AG04450 (cell line): ENCODE measurements around the gene ZNF236. TPM values are rescaled to one million over a fixed set of nuclear protein-coding genes. Genes with fewer than 3 reads are reported as not detected.

Source experiments
- CTCF ChIA-PET: fragments of 300-600, 350-600 bp; formaldehyde crosslinking; extraction: SDS; loops from one replicate; lab custom pipeline; 2022; ENCODE audit warnings: antibody characterized with exemption, inconsistent platforms; lab: Charles Lee
- POLR2A ChIA-PET: fragments of 350-600 bp; formaldehyde crosslinking; extraction: SDS; loops from one replicate; lab custom pipeline; 2021; ENCODE audit warnings: antibody characterized with exemption, inconsistent platforms; lab: Yijun Ruan, JAX
- DNase-seq: peaks from one replicate; pipeline ENCODE4 v3.0.0-alpha.2; 2011; ENCODE audit warnings: low read depth, low spot score
- H3K27ac ChIP-seq: one replicate; pipeline ENCODE4 v1.5.1; 2012; ENCODE audit warnings: low read depth, low read length, control low read depth
- H3K27me3 ChIP-seq: one replicate; pipeline ENCODE4 v1.6.0; 2012; ENCODE audit warnings: low read length; ENCODE audit not compliant: control insufficient read depth, insufficient read depth
- H3K4me3 ChIP-seq: 2 replicates; pipeline ENCODE4 v1.5.1; 2011; ENCODE audit warnings: mild to moderate bottlenecking, low read depth, low read length, control low read depth
- H3K9me3 ChIP-seq: 2 replicates; pipeline ENCODE4 v1.5.1; 2012; ENCODE audit warnings: low read length; ENCODE audit not compliant: control insufficient read depth, insufficient read depth
- CTCF ChIP-seq: IDR thresholded peaks from 2 replicates; pipeline ENCODE4 v1.5.1; 2011; ENCODE audit warnings: low read depth, low read length, control low read depth, inconsistent platforms
- polyA plus RNA-seq: library from polyadenylated mRNA; depleted of rRNA; stranded (reverse); fragments of >200 nt; gene quantifications from 2 replicates; pipeline ENCODE4 v1.2.3, GENCODE V29; 2011

The ZNF236 gene
- polyA plus RNA-seq, 1 experiment = 5.3 TPM

GRCh38 chr18:76903386-76903785, 81.0 kb downstream of the ZNF236 start:
- no peaks in the 10 kb centered on the region for H3K27me3 ChIP-seq
- H3K9me3 ChIP-seq = no peaks in the 10 kb centered on the region; the same call in 1 of the 2 replicates
- no peak overlapping the region for H3K4me3 ChIP-seq
- no peak overlapping the region for H3K27ac ChIP-seq
- TF ChIP-seq CTCF = no peak
- CTCF ChIA-PET = no interaction called here
- POLR2A ChIA-PET = interaction anchor here (1.0 kb wide), 1 partner anchor 13 kb away, joined by 3 read pairs; no protein-coding TSS in a partner anchor
- DNase-seq = no peak

- POLR2A ChIA-PET = no interaction called here
- H3K27me3 ChIP-seq = no peaks in the 10 kb centered on the region
- H3K9me3 ChIP-seq = no peaks in the 10 kb centered on the region; the same call in 1 of the 2 replicates
- CTCF ChIA-PET = interaction anchor here (1.0 to 1.5 kb wide), 2 partner anchors 18 to 102 kb away, joined by 3 to 4 read pairs; no protein-coding TSS in a partner anchor
- H3K4me3 ChIP-seq = no peak overlapping the region
- no peak for TF ChIP-seq CTCF
- no peak overlapping the region for H3K27ac ChIP-seq
- no peak for DNase-seq
These were observed 83.5 kb downstream of the ZNF236 start for GRCh38 chr18:76905821-76906220.

GRCh38 chr18:76908277-76908676, 85.9 kb downstream of the ZNF236 start:
- H3K9me3 ChIP-seq = no peaks in the 10 kb centered on the region; the same call in 1 of the 2 replicates
- no peak overlapping the region for H3K4me3 ChIP-seq
- ChIA-PET CTCF (no interaction called here), POLR2A (no interaction called here)
- H3K27me3 ChIP-seq = no peaks in the 10 kb centered on the region
- no peak overlapping the region for H3K27ac ChIP-seq
- no peak for TF ChIP-seq CTCF
- DNase-seq = no peak

- TF ChIP-seq CTCF = no peak
- DNase-seq = no peak
- Histone ChIP-seq H3K9me3 (no peaks in the 10 kb centered on the region; the same call in 1 of the 2 replicates), H3K4me3 (no peak overlapping the region), H3K27ac (no peak overlapping the region), H3K27me3 (no peaks in the 10 kb centered on the region)
- CTCF ChIA-PET = interaction anchor here (0.8 kb wide), 1 partner anchor 73 kb away, joined by 4 read pairs; no protein-coding TSS in a partner anchor
- POLR2A ChIA-PET = no interaction called here
These were observed 87.1 kb downstream of the ZNF236 start for GRCh38 chr18:76909439-76909838.

- no peaks in the 10 kb centered on the region for H3K27me3 ChIP-seq
- H3K9me3 ChIP-seq = no peaks in the 10 kb centered on the region; the same call in 1 of the 2 replicates
- no peak for DNase-seq
- no peak overlapping the region for H3K4me3 ChIP-seq
- ChIA-PET CTCF (interaction anchor here (1.7 to 2.5 kb wide), 2 partner anchors 12 to 72 kb away, joined by 4 to 8 read pairs; no protein-coding TSS in a partner anchor), POLR2A (no interaction called here)
- no peak for TF ChIP-seq CTCF
- H3K27ac ChIP-seq = no peak overlapping the region
These were observed 89.1 kb downstream of the ZNF236 start for GRCh38 chr18:76911440-76911839.
